RWPE2 (cell line): Measurements from ENCODE around the gene ALDH4A1.

Source experiments
- ATAC-seq: fragments of 200-7000 bp; cut with Tn5 transposase; 3 replicates; pipeline ENCODE4 v1.9.1; 2021; ENCODE audit warnings: low read depth
- DNase-seq: peaks from one replicate; pipeline ENCODE4 v3.0.0-alpha.2; 2020; ENCODE audit warnings: low spot score
- H3K27ac ChIP-seq: fragments of 450-650 bp; 2 replicates; pipeline ENCODE4 v1.5.1; 2017; ENCODE audit warnings: mild to moderate bottlenecking; ENCODE audit not compliant: poor library complexity, severe bottlenecking
- H3K27me3 ChIP-seq: fragments of 250-450 bp; sonication (Bioruptor Pico); 2 replicates; pipeline ENCODE4 v1.5.1; 2021; ENCODE audit warnings: mild to moderate bottlenecking, moderate library complexity; ENCODE audit not compliant: insufficient read depth, poor library complexity, severe bottlenecking
- H3K36me3 ChIP-seq: fragments of 250-450 bp; sonication (Bioruptor Pico); 2 replicates; pipeline ENCODE4 v1.5.1; 2020; ENCODE audit warnings: low read depth, mild to moderate bottlenecking, moderate library complexity
- H3K4me1 ChIP-seq: fragments of 250-450 bp; sonication (Bioruptor Pico); 2 replicates; pipeline ENCODE4 v1.5.1; 2021; ENCODE audit warnings: mild to moderate bottlenecking, moderate library complexity; ENCODE audit not compliant: insufficient read depth, poor library complexity, severe bottlenecking
- H3K4me3 ChIP-seq: fragments of 250-450 bp; sonication (Bioruptor Pico); 2 replicates; pipeline ENCODE4 v1.5.1; 2021; ENCODE audit warnings: mild to moderate bottlenecking, moderate library complexity; ENCODE audit not compliant: severe bottlenecking
- H3K9me3 ChIP-seq: fragments of 250-450 bp; sonication (Bioruptor Pico); 2 replicates; pipeline ENCODE4 v1.5.1; 2021; ENCODE audit warnings: mild to moderate bottlenecking, moderate library complexity; ENCODE audit not compliant: severe bottlenecking
- CTCF ChIP-seq: fragments of 450-650 bp; IDR thresholded peaks from one replicate; pipeline ENCODE4 v1.5.1; 2017; ENCODE audit warnings: mild to moderate bottlenecking, moderate library complexity; ENCODE audit not compliant: poor library complexity, severe bottlenecking

ALDH4A1 gene

GRCh38 chr1:18921516-18922251 lies 19.3 kb upstream of the ALDH4A1 start:
- no peak for ATAC-seq
- Histone ChIP-seq H3K36me3 (peaks cover 46% of the 10 kb centered on the region), H3K4me1 (peaks cover 36% of the 10 kb centered on the region), H3K9me3 (no peaks in the 10 kb centered on the region), H3K27me3 (no peaks in the 10 kb centered on the region), H3K27ac (peak overlapping the region; percentile 73), H3K4me3 (no peak overlapping the region)
- no peak for TF ChIP-seq CTCF
- no peak for DNase-seq

GRCh38 chr1:18920931-18921330 lies 18.6 kb upstream of the ALDH4A1 start:
- DNase-seq (no peak), ATAC-seq (no peak)
- Histone ChIP-seq H3K4me1 (peaks cover 30% of the 10 kb centered on the region), H3K27me3 (no peaks in the 10 kb centered on the region), H3K36me3 (peaks cover 51% of the 10 kb centered on the region), H3K9me3 (no peaks in the 10 kb centered on the region), H3K27ac (no peak overlapping the region), H3K4me3 (no peak overlapping the region)
- TF ChIP-seq CTCF: no peak

- Histone ChIP-seq H3K9me3 (no peaks in the 10 kb centered on the region), H3K27ac (no peak overlapping the region), H3K4me1 (peaks cover 30% of the 10 kb centered on the region), H3K36me3 (peaks cover 57% of the 10 kb centered on the region), H3K4me3 (no peak overlapping the region), H3K27me3 (no peaks in the 10 kb centered on the region)
- DNase-seq: no peak
- no peak for ATAC-seq
- TF ChIP-seq CTCF: no peak
Observed at GRCh38 chr1:18919956-18920355, 17.6 kb upstream of the ALDH4A1 start.

- Histone ChIP-seq H3K27ac (no peak overlapping the region), H3K27me3 (no peaks in the 10 kb centered on the region), H3K4me3 (no peak overlapping the region), H3K9me3 (no peaks in the 10 kb centered on the region), H3K4me1 (peaks cover 27% of the 10 kb centered on the region), H3K36me3 (peaks cover 58% of the 10 kb centered on the region)
- no peak for TF ChIP-seq CTCF
- no peak for ATAC-seq
- no peak for DNase-seq
Observed at GRCh38 chr1:18919197-18919905, 17.0 kb upstream of the ALDH4A1 start.

GRCh38 chr1:18918417-18918816 lies 16.1 kb upstream of the ALDH4A1 start:
- H3K4me1 ChIP-seq: peaks cover 17% of the 10 kb centered on the region
- H3K4me3 ChIP-seq: no peak overlapping the region
- no peak overlapping the region for H3K27ac ChIP-seq
- H3K36me3 ChIP-seq: peaks cover 66% of the 10 kb centered on the region
- no peaks in the 10 kb centered on the region for H3K9me3 ChIP-seq
- DNase-seq (no peak), ATAC-seq (no peak)
- no peak for TF ChIP-seq CTCF
- H3K27me3 ChIP-seq: no peaks in the 10 kb centered on the region
